ENCODE results near the gene GIMAP2. TPM values are rescaled to one million over a fixed set of nuclear protein-coding genes. Genes with fewer than 3 reads are reported as not detected.
A peak's percentile ranks its signal among the peaks of the same experiment; 100 is the strongest.

GIMAP2 gene
- total RNA-seq, 1 donor from 2014 or later: 1.9 TPM

- Mint-ChIP-seq H3K36me3 (ENCODE audit: low read depth, unreplicated experiment) (peaks cover 41% of the 10 kb centered on the region), H3K4me1 (ENCODE audit: unreplicated experiment) (peaks cover 30% of the 10 kb centered on the region), H3K27ac (ENCODE audit: unreplicated experiment) (no peak overlapping the region), H3K9me3 (ENCODE audit: unreplicated experiment) (no peaks in the 10 kb centered on the region), H3K27me3 (ENCODE audit: unreplicated experiment) (peaks cover 4% of the 10 kb centered on the region), H3K4me3 (ENCODE audit: unreplicated experiment) (peak overlapping the region; percentile 76)
- TF ChIP-seq CTCF (IDR thresholded peaks at IDR 0.05; ENCODE audit: unreplicated experiment): no peak
- DNase-seq (ENCODE audit: low spot score): no peak
Measured at GRCh38 chr7:150719436-150719835, 33.9 kb downstream of the GIMAP2 start.

DNA sequence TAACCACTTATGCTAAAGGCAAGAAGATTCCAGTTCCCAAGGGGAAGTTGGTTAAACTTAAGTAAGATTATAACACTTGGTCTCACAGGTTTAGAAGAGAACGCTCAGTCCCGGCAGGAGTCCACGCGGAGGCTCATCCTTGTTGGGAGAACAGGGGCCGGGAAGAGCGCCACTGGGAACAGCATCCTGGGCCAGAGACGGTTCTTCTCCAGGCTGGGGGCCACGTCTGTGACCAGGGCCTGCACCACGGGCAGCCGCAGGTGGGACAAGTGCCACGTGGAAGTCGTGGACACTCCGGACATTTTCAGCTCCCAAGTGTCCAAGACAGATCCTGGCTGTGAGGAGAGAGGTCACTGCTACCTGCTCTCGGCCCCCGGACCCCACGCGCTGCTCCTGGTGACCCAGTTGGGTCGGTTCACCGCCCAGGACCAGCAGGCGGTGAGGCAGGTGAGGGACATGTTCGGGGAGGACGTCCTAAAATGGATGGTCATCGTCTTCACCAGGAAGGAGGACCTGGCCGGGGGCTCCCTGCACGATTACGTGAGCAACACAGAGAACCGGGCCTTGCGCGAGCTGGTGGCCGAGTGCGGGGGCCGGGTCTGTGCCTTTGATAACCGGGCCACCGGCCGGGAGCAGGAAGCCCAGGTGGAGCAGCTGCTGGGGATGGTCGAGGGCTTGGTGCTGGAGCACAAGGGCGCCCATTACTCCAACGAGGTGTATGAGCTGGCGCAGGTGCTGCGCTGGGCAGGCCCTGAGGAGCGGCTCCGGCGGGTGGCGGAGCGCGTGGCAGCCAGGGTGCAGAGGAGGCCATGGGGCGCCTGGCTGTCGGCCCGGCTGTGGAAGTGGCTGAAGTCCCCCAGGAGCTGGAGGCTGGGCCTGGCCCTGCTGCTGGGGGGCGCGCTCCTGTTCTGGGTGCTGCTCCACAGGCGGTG is 34.7 kb downstream of the GIMAP2 start:
- Mint-ChIP-seq H3K27me3 (ENCODE audit: unreplicated experiment) (peaks cover 4% of the 10 kb centered on the region), H3K36me3 (ENCODE audit: low read depth, unreplicated experiment) (peaks cover 41% of the 10 kb centered on the region), H3K27ac (ENCODE audit: unreplicated experiment) (no peak overlapping the region), H3K4me1 (ENCODE audit: unreplicated experiment) (peaks cover 30% of the 10 kb centered on the region), H3K9me3 (ENCODE audit: unreplicated experiment) (no peaks in the 10 kb centered on the region), H3K4me3 (ENCODE audit: unreplicated experiment) (no peak overlapping the region)
- TF ChIP-seq CTCF (IDR thresholded peaks at IDR 0.05; ENCODE audit: unreplicated experiment): no peak
- DNase-seq (ENCODE audit: low spot score): no peak

GRCh38 chr7:150721970-150722373 is 36.5 kb downstream of the GIMAP2 start:
- Mint-ChIP-seq H3K27me3 (ENCODE audit: unreplicated experiment) (peaks cover 8% of the 10 kb centered on the region), H3K4me1 (ENCODE audit: unreplicated experiment) (peaks cover 16% of the 10 kb centered on the region), H3K9me3 (ENCODE audit: unreplicated experiment) (no peaks in the 10 kb centered on the region), H3K4me3 (ENCODE audit: unreplicated experiment) (no peak overlapping the region), H3K36me3 (ENCODE audit: low read depth, unreplicated experiment) (peaks cover 48% of the 10 kb centered on the region), H3K27ac (ENCODE audit: unreplicated experiment) (no peak overlapping the region)
- no peak for TF ChIP-seq CTCF (IDR thresholded peaks at IDR 0.05; ENCODE audit: unreplicated experiment)
- no peak for DNase-seq (ENCODE audit: low spot score)

DNA sequence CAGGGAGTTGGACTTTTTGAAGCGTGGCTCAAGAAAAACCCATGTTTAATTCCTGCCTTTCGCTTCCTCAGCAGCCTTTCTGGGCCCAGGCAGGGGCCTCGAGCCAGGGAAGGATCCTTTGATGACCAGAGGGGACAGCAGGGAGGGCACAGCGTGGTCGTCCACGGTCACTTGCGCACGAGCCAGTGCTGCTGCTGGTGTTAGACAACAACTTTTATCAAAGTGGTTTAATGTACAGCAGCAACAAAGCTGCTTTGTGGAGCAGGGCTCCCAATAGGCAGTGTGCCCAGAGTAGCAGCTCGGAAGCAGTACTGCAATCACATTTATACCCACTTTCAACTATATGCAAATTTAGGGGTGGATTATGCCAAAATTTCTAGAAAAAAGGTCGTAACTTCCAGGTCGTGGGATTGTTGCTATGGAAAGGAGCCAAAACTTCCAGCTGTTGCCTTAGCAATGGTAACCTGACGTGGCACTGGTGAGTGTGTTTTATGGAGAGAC is 37.0 kb downstream of the GIMAP2 start:
- no peak overlapping the region for H3K27ac Mint-ChIP-seq (ENCODE audit: unreplicated experiment)
- peaks cover 12% of the 10 kb centered on the region for H3K4me1 Mint-ChIP-seq (ENCODE audit: unreplicated experiment)
- no peak for TF ChIP-seq CTCF (IDR thresholded peaks at IDR 0.05; ENCODE audit: unreplicated experiment)
- H3K9me3 Mint-ChIP-seq (ENCODE audit: unreplicated experiment): peaks cover 2% of the 10 kb centered on the region
- no peak overlapping the region for H3K4me3 Mint-ChIP-seq (ENCODE audit: unreplicated experiment)
- H3K36me3 Mint-ChIP-seq (ENCODE audit: low read depth, unreplicated experiment): peaks cover 48% of the 10 kb centered on the region
- DNase-seq (ENCODE audit: low spot score): no peak
- H3K27me3 Mint-ChIP-seq (ENCODE audit: unreplicated experiment): peaks cover 11% of the 10 kb centered on the region

DNA sequence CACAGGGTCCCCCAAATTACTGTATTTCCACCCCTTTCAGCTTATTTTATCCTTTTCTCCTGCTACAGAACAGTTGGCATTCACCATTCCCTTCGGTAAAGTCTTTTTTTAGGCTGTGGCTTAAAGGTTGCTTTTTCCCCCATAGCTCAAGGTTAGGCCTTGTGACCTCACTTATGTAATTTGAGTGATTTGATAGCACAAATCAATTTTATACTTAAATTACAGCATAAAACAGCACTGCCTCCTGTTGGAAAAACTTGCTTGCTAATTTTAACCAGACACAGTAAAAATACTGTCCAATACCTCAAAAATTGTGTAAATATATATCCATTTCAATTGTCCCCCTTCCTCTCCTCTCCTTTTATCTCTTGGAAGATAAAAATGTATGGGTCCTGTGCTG is 38.0 kb downstream of the GIMAP2 start:
- H3K4me1 Mint-ChIP-seq (ENCODE audit: unreplicated experiment): peaks cover 6% of the 10 kb centered on the region
- peaks cover 48% of the 10 kb centered on the region for H3K36me3 Mint-ChIP-seq (ENCODE audit: low read depth, unreplicated experiment)
- peaks cover 7% of the 10 kb centered on the region for H3K9me3 Mint-ChIP-seq (ENCODE audit: unreplicated experiment)
- no peak overlapping the region for H3K27ac Mint-ChIP-seq (ENCODE audit: unreplicated experiment)
- no peak overlapping the region for H3K4me3 Mint-ChIP-seq (ENCODE audit: unreplicated experiment)
- peaks cover 13% of the 10 kb centered on the region for H3K27me3 Mint-ChIP-seq (ENCODE audit: unreplicated experiment)
- no peak for TF ChIP-seq CTCF (IDR thresholded peaks at IDR 0.05; ENCODE audit: unreplicated experiment)
- no peak for DNase-seq (ENCODE audit: low spot score)
